H1 (cell line): ENCODE results near the gene ADGRL3. TPM values are rescaled to one million over a fixed set of nuclear protein-coding genes. Genes with fewer than 3 reads are reported as not detected.

ENCODE experiments used
- CTCF ChIA-PET: fragments of 300-600 bp; sonication (Branson Sonifier 250); formaldehyde crosslinking; loops from one replicate; lab custom pipeline; 2021; ENCODE audit not compliant: partially characterized antibody; lab: Charles Lee
- POLR2A ChIA-PET: fragments of 300-600 bp; sonication (Branson Sonifier 250); formaldehyde crosslinking; loops from one replicate; lab custom pipeline; 2021; ENCODE audit warnings: inconsistent platforms; ENCODE audit not compliant: partially characterized antibody; lab: Charles Lee
- DNase-seq, 2 experiments: peaks; one replicate each; pipeline versions ENCODE4 v3.0.0 to v3.0.0-alpha.2; 2010 to 2022; ENCODE audit warnings: low spot score in 2 of 2, low read depth in 1 of 2, mixed read lengths in 1 of 2
- FAIRE-seq: peaks from 2 replicates; lab custom pipeline; 2011; peaks lifted over from hg19 to GRCh38; lab: Jason Lieb, UNC
- H2AFZ ChIP-seq: 2 replicates; pipeline ENCODE4 v1.8.1; 2012; ENCODE audit warnings: low read length, inconsistent platforms
- H2AK5ac ChIP-seq: 2 replicates; pipeline ENCODE4 v1.6.1; 2013; ENCODE audit warnings: low read depth, low read length
- H2BK120ac ChIP-seq: replicated peaks from 2 replicates; pipeline ENCODE3; 2013; ENCODE audit warnings: low read depth, low read length, inconsistent platforms
- H2BK12ac ChIP-seq: 2 replicates; pipeline ENCODE4 v1.6.1; 2013; ENCODE audit warnings: low read depth, low read length
- H2BK15ac ChIP-seq: 2 replicates; pipeline ENCODE4 v1.6.1; 2013; ENCODE audit warnings: low read length
- H2BK20ac ChIP-seq: 2 replicates; pipeline ENCODE4 v1.6.1; 2013; ENCODE audit warnings: low read length
- H2BK5ac ChIP-seq: 2 replicates; pipeline ENCODE4 v1.6.1; 2013; ENCODE audit warnings: low read depth, low read length
- H3K14ac ChIP-seq: 2 replicates; pipeline ENCODE4 v1.6.1; 2013; ENCODE audit warnings: inconsistent platforms; ENCODE audit not compliant: insufficient read length
- H3K18ac ChIP-seq: 2 replicates; pipeline ENCODE4 v1.6.1; 2013; ENCODE audit warnings: low read length; ENCODE audit errors: extremely low read depth
- H3K23ac ChIP-seq: 2 replicates; pipeline ENCODE4 v1.6.1; 2013; ENCODE audit warnings: inconsistent platforms; ENCODE audit not compliant: insufficient read length
- H3K23me2 ChIP-seq: 2 replicates; pipeline ENCODE4 v1.6.1; 2013; ENCODE audit warnings: low read depth, low read length
- H3K27ac ChIP-seq: 2 replicates; pipeline ENCODE4 v1.6.1; 2011; ENCODE audit warnings: low read depth, low read length, inconsistent platforms
- H3K27me3 ChIP-seq, 4 experiments: replicated peaks in 1 of 4; 1 replicate in 1 of 4; 2 replicates in 3 of 4; pipeline versions ENCODE4 v1.6.1 to v1.8.1; 2011 to 2013; ENCODE audit warnings: low read length in 3 of 4, mild to moderate bottlenecking in 3 of 4, inconsistent platforms in 2 of 4, mixed read lengths in 2 of 4, moderate library complexity in 1 of 4; ENCODE audit not compliant: control insufficient read depth in 3 of 4, insufficient read depth in 3 of 4; ENCODE audit errors: extremely low read depth in 1 of 4
- H3K36me3 ChIP-seq, 4 experiments: 2 replicates each; pipeline versions ENCODE4 v1.6.1 to v1.8.1; 2011 to 2013; ENCODE audit warnings: mild to moderate bottlenecking in 4 of 4, low read length in 3 of 4, moderate library complexity in 2 of 4, control low read depth in 1 of 4, inconsistent platforms in 1 of 4; ENCODE audit not compliant: insufficient read depth in 4 of 4, control insufficient read depth in 2 of 4
- H3K4ac ChIP-seq: replicated peaks from 2 replicates; pipeline ENCODE3; 2013; ENCODE audit warnings: low read length, low read depth, mixed read lengths, inconsistent platforms; ENCODE audit not compliant: insufficient read length
- H3K4me1 ChIP-seq, 4 experiments: replicated peaks in 1 of 4; 1 replicate in 1 of 4; 2 replicates in 3 of 4; pipeline versions ENCODE4 v1.6.1 to v1.8.1; 2011 to 2013; ENCODE audit warnings: low read length in 3 of 4, inconsistent platforms in 2 of 4, mixed read lengths in 1 of 4; ENCODE audit not compliant: insufficient read depth in 4 of 4, control insufficient read depth in 3 of 4
- H3K4me2 ChIP-seq, 2 experiments: 2 replicates each; pipeline versions ENCODE4 v1.6.1 to v1.8.1; 2011 to 2013; ENCODE audit warnings: low read depth in 2 of 2, low read length in 2 of 2, control low read depth in 1 of 2, inconsistent platforms in 1 of 2, mild to moderate bottlenecking in 1 of 2; ENCODE audit not compliant: insufficient read depth in 1 of 2
- H3K4me3 ChIP-seq, 4 experiments: fragments of 200-600, 300-600 bp in 1 of 4; sonication (generic), shearing (Covaris generic), sonication (Bioruptor Twin) in 1 of 4; 2 replicates each; pipeline versions ENCODE4 v1.5.1 to v1.8.1; 2011 to 2016; ENCODE audit warnings: low read length in 4 of 4, low read depth in 3 of 4, control low read depth in 2 of 4, inconsistent platforms in 2 of 4, mild to moderate bottlenecking in 2 of 4, mixed read lengths in 1 of 4, moderate library complexity in 1 of 4; ENCODE audit not compliant: insufficient read depth in 2 of 4; ENCODE audit errors: extremely low read depth in 1 of 4
- H3K56ac ChIP-seq: replicated peaks from 2 replicates; pipeline ENCODE3; 2013; ENCODE audit warnings: low read depth, mild to moderate bottlenecking, mixed read lengths, low read length, inconsistent platforms; ENCODE audit not compliant: insufficient read length
- H3K79me1 ChIP-seq: 2 replicates; pipeline ENCODE4 v1.6.1; 2013; ENCODE audit warnings: low read depth, low read length, control low read depth
- H3K79me2 ChIP-seq, 2 experiments: 2 replicates each; pipeline versions ENCODE4 v1.6.1 to v1.8.1; 2012 to 2013; ENCODE audit warnings: low read length in 2 of 2, mild to moderate bottlenecking in 2 of 2, inconsistent platforms in 1 of 2; ENCODE audit not compliant: insufficient read depth in 2 of 2, control insufficient read depth in 1 of 2
- H3K9ac ChIP-seq, 4 experiments: replicated peaks in 1 of 4; 1 replicate in 1 of 4; 2 replicates in 3 of 4; pipeline versions ENCODE4 v1.6.1 to v1.8.1; 2011 to 2013; ENCODE audit warnings: low read depth in 3 of 4, low read length in 3 of 4, control low read depth in 2 of 4, mild to moderate bottlenecking in 2 of 4, moderate library complexity in 2 of 4, inconsistent platforms in 1 of 4; ENCODE audit errors: extremely low read depth in 1 of 4
- H3K9me3 ChIP-seq, 2 experiments: 2 replicates each; pipeline versions ENCODE4 v1.6.1 to v1.8.1; 2012 to 2013; ENCODE audit warnings: mild to moderate bottlenecking in 2 of 2, moderate library complexity in 2 of 2, control low read depth in 1 of 2, inconsistent platforms in 1 of 2, low read depth in 1 of 2, low read length in 1 of 2, mixed read lengths in 1 of 2; ENCODE audit not compliant: insufficient read depth in 2 of 2
- H4K20me1 ChIP-seq, 2 experiments: replicated peaks in 1 of 2; 2 replicates each; pipeline versions ENCODE3 to v1.8.1; 2011 to 2013; ENCODE audit warnings: inconsistent platforms in 2 of 2, low read length in 2 of 2, mild to moderate bottlenecking in 1 of 2; ENCODE audit not compliant: insufficient read depth in 2 of 2, control insufficient read depth in 1 of 2
- H4K5ac ChIP-seq: 2 replicates; pipeline ENCODE4 v1.6.1; 2013; ENCODE audit warnings: low read length, low read depth, mixed read lengths, inconsistent platforms; ENCODE audit not compliant: insufficient read length
- H4K8ac ChIP-seq: 2 replicates; pipeline ENCODE4 v1.8.0; 2013; ENCODE audit warnings: mild to moderate bottlenecking, moderate library complexity, low read length, inconsistent platforms; ENCODE audit not compliant: insufficient read depth; ENCODE audit errors: extremely low read depth
- H4K91ac ChIP-seq: replicated peaks from 2 replicates; pipeline ENCODE3; 2013; ENCODE audit warnings: low read length, mixed read lengths, inconsistent platforms; ENCODE audit not compliant: insufficient read length
- HDAC2 ChIP-seq, 2 experiments: fragments of 300-600 bp in 1 of 2; sonication (generic) in 1 of 2; IDR thresholded peaks; 2 replicates each; pipeline ENCODE4 v1.6.1; 2011 to 2012; ENCODE audit warnings: low read depth in 2 of 2, low read length in 2 of 2, mild to moderate bottlenecking in 2 of 2, moderate library complexity in 2 of 2, borderline replicate concordance in 1 of 2, inconsistent platforms in 1 of 2
- SP1 ChIP-seq: IDR thresholded peaks from 2 replicates; pipeline ENCODE4 v1.6.1; 2011; ENCODE audit warnings: low read depth, low read length
- SP4 ChIP-seq: IDR thresholded peaks from 2 replicates; pipeline ENCODE4 v1.6.1; 2012; ENCODE audit warnings: low read length, inconsistent platforms
- WGBS, 2 experiments: shearing (Covaris generic) in 1 of 2; methylation state at CpG; one replicate each; pipeline versions ENCODE4 v1.1.6 to v1.1.7; 2013 to 2015; ENCODE audit warnings: low lambda C conversion rate in 2 of 2, mixed read lengths in 2 of 2, inconsistent platforms in 1 of 2, low coverage in 1 of 2, missing lambda C conversion rate in 1 of 2; ENCODE audit not compliant: insufficient replicate concordance in 2 of 2, insufficient coverage in 1 of 2, insufficient read length in 1 of 2; ENCODE audit errors: extremely low coverage in 1 of 2, missing lambda C conversion rate in 1 of 2; 5-methylcytosine and 5-hydroxymethylcytosine counted together
- polyA plus RNA-seq, 7 experiments: library from polyadenylated mRNA; depleted of rRNA in 3 of 7; stranded (reverse) in 5 of 7; unstranded in 2 of 7; fragments of >200 nt in 5 of 7; fragments of 200-250 nt in 2 of 7; gene quantifications; 1 replicate in 5 of 7; 2 replicates in 1 of 7; 4 replicates in 1 of 7; pipeline versions ENCODE4 v1.2.1 to v1.2.3, GENCODE V29; 2011 to 2013; ENCODE audit warnings: missing spikeins in 2 of 7, mixed read lengths in 2 of 7
- total RNA-seq: library from RNA; stranded (reverse); fragmentation: NEBNext Ultra II Directional; extraction: Animal tissue kit (Norgen Biotek cat#: 25700); gene quantifications from 2 replicates; pipeline ENCODE4 v1.2.1, GENCODE V29; 2021
- TF ChIP-seq, protein P1 (sequence below): IDR thresholded peaks from 2 replicates; pipeline ENCODE4 v1.6.1; 2011; ENCODE audit warnings: low read length, improper control_type of control experiment
- TF ChIP-seq, protein P2 (sequence below), 3 experiments: IDR thresholded peaks; 1 replicate in 2 of 3; 2 replicates in 1 of 3; pipeline versions ENCODE4 v1.5.1 to v1.6.1; 2011; ENCODE audit warnings: low read length in 3 of 3, mild to moderate bottlenecking in 3 of 3, inconsistent platforms in 2 of 3, low read depth in 1 of 3, moderate library complexity in 1 of 3; ENCODE audit not compliant: insufficient read depth in 1 of 3; ENCODE audit errors: control extremely low read depth in 1 of 3

ADGRL3 gene
- total and polyA plus RNA-seq, 2 of the 8 experiments (the other 6 are each of a cell fraction or from before 2014, with no cell fraction given), result 6.6 to 13.0 TPM

DNA sequence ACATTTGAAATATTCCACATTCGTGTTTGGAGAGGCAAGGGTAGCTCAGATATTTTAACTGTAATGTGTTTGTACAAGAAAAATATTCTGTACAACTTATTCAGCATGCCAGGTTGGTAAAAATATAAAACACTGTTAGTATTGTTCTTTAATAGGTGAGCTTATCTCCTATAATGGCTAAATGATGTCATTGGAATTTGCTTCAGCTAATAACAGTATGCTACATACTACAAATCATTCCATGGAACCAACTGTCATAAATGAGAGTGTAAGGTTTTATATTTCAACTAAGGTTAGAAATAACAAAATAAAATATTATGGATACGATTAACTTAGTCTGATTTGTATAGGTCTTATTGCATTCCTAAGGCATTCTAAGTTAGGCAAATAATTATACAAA, 206.6 kb downstream of the ADGRL3 start:
- Histone ChIP-seq H4K8ac (no peak overlapping the region), H4K20me1 (no peaks in the 10 kb centered on the region), H4K91ac (no peak overlapping the region)

More for the DNA sequence above, 206.6 kb downstream of the ADGRL3 start:
- H2BK20ac ChIP-seq, result no peak overlapping the region
- no peak overlapping the region for H3K56ac ChIP-seq
- H3K4me3 ChIP-seq, result no peak overlapping the region
- H3K9me3 ChIP-seq, result no peaks in the 10 kb centered on the region
- H3K79me2 ChIP-seq, result no peaks in the 10 kb centered on the region
- peaks cover 0 to 7% (median 0%) of the 10 kb centered on the region in 4 experiments; a peak in 1 of 7 replicates for H3K4me1 ChIP-seq
- no peak overlapping the region for H3K14ac ChIP-seq
- no peak overlapping the region for H3K9ac ChIP-seq
- WGBS, 2 experiments, result 91% methylated on average over 2 of the region's 2 CpGs; no CpG with 5 or more reads in 1 of the 2 experiments
- DNase-seq (no peak), FAIRE-seq (no peak)
- H2BK5ac ChIP-seq, result no peak overlapping the region
- no peak overlapping the region for H2BK120ac ChIP-seq
- no peak overlapping the region for H3K4me2 ChIP-seq
- ChIA-PET POLR2A (no interaction called here), CTCF (no interaction called here)
- no peak overlapping the region for H4K5ac ChIP-seq
- H2AFZ ChIP-seq, result no peak overlapping the region
- H3K23ac ChIP-seq, result no peak overlapping the region
- H3K4ac ChIP-seq, result no peak overlapping the region
- no peaks in the 10 kb centered on the region for H3K27me3 ChIP-seq
- TF ChIP-seq, protein P1, sequence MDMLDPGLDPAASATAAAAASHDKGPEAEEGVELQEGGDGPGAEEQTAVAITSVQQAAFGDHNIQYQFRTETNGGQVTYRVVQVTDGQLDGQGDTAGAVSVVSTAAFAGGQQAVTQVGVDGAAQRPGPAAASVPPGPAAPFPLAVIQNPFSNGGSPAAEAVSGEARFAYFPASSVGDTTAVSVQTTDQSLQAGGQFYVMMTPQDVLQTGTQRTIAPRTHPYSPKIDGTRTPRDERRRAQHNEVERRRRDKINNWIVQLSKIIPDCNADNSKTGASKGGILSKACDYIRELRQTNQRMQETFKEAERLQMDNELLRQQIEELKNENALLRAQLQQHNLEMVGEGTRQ, result no peak
- TF ChIP-seq, protein P2, sequence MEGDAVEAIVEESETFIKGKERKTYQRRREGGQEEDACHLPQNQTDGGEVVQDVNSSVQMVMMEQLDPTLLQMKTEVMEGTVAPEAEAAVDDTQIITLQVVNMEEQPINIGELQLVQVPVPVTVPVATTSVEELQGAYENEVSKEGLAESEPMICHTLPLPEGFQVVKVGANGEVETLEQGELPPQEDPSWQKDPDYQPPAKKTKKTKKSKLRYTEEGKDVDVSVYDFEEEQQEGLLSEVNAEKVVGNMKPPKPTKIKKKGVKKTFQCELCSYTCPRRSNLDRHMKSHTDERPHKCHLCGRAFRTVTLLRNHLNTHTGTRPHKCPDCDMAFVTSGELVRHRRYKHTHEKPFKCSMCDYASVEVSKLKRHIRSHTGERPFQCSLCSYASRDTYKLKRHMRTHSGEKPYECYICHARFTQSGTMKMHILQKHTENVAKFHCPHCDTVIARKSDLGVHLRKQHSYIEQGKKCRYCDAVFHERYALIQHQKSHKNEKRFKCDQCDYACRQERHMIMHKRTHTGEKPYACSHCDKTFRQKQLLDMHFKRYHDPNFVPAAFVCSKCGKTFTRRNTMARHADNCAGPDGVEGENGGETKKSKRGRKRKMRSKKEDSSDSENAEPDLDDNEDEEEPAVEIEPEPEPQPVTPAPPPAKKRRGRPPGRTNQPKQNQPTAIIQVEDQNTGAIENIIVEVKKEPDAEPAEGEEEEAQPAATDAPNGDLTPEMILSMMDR (IDR thresholded peaks at IDR 0.05; ENCODE audit: control extremely low read depth in 1 of 3, insufficient read depth in 1 of 3, low read depth in 1 of 3, low read length in 3 of 3), result no peak
- TF ChIP-seq SP1 (no peak), SP4 (no peak), HDAC2 (IDR thresholded peaks at IDR 0.05; ENCODE audit: borderline replicate concordance in 1 of 2, low read depth in 2 of 2, low read length in 2 of 2) (no peak)
- H3K36me3 ChIP-seq, result no peaks in the 10 kb centered on the region
- H2AK5ac ChIP-seq, result no peak overlapping the region
- H3K23me2 ChIP-seq, result no peaks in the 10 kb centered on the region
- no peaks in the 10 kb centered on the region for H3K79me1 ChIP-seq
- H3K18ac ChIP-seq, result no peak overlapping the region
- H2BK12ac ChIP-seq, result no peak overlapping the region
- no peak overlapping the region for H2BK15ac ChIP-seq
- no peak overlapping the region for H3K27ac ChIP-seq
